ENCODE results near the gene HSF2BP.
"Not testable (repeated sequence)": the region's sequence is repeated elsewhere in the genome, so short reads cannot be mapped to it uniquely, and the experiment has no call there.

Gene HSF2BP

DNA sequence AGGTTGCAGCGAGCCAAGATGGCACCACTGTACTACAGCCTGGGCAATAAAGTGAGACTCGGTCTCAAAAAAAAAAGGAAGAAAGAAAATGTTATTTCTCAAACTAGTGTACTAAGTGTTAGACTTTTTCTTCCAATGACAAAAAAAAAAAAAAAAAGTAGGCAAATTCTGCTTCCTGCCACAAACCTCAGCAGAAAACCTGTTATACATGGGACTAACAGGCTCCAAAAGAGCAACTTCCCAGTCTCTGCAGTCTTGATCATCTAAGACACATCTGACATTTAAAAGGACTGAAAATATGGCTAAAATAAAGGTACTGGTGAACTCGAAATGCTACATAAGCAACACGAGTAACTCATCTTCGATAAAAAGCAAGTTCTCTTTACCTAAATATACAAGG lies 59.6 kb downstream of the HSF2BP start:
- no peak overlapping the region for H3K4me3 ChIP-seq (ENCODE audit: low read depth, low read length)

- H3K4me3 ChIP-seq (ENCODE audit: low read depth, low read length), result no peak overlapping the region
Measured at GRCh38 chr21:43598416-43599120, 60.7 kb downstream of the HSF2BP start.

DNA sequence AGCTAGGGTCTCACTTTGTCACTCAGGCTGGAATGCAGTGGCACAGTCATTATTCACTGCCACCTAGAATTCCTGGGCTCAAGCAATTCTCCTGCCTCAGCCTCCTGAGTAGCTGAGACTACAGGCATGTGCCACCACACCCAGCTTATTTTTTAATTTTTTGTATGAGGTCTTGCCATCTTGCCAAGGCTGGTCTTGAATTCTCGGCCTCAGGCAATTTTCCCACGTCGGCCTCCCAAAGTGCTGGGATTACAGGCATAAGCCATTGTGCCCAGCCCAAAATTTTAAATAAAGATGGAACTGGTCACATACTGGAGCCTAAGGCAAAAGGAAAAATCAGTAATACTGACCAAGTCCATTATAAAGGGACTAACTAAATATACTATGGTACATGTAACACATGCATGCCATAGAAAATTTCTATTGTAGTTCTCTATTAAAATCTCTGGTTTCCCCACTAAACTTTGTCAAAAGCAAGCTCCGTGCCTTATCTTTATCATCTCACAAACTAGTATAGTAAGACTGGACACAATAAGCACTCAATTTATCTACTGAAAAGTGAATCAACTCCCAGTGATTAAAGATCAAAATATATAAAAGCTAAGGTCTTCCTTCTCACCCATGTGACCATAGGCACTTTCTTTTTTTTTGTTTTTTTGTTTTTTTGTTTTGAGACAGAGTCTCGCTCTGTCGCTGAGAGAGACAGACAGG lies 61.6 kb downstream of the HSF2BP start:
- H3K4me3 ChIP-seq (ENCODE audit: low read depth, low read length), result no peak overlapping the region

- no peak overlapping the region for H3K4me3 ChIP-seq (ENCODE audit: low read depth, low read length)
Measured at GRCh38 chr21:43597052-43597451, 62.2 kb downstream of the HSF2BP start.

DNA sequence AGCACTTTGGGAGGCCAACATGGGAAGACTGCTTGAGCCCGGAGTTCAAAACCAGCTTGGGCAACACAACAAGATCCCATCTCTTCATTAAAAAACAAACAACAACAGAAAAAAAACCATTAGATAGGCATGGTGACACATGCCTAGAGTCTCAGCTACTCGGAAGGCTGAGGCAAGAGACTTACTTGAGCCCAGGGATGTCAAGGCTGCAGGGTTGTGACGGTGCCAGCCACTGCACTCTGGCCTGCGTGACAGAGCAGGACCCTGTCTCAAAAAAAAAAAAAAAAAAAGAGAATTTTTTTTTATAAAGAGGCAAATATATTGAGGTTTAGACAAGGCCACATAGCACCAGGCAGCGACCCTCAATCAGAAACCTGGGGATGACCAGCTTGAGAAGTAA lies 62.7 kb downstream of the HSF2BP start:
- H3K4me3 ChIP-seq (ENCODE audit: low read depth, low read length), result no peak overlapping the region

DNA sequence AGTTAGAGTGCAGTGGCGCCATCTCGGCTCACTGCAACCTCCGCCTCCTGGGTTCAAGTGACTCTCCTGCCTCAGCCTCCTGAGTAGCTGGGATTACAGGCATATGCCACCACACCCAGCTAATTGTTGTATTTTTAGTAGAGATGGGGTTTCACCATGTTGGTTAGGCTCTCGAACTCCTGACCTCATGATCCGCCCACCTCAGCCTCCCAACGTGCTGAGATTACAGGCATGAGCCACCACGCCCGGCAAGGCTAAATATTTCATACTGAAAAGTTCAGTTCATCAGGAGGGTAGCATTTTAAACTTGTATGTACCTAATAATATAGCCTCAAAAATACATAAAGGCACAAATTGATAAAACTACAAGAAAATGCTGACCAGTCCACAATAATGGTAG lies 63.5 kb downstream of the HSF2BP start:
- H3K4me3 ChIP-seq (ENCODE audit: low read depth, low read length), result not testable (repeated sequence)

DNA sequence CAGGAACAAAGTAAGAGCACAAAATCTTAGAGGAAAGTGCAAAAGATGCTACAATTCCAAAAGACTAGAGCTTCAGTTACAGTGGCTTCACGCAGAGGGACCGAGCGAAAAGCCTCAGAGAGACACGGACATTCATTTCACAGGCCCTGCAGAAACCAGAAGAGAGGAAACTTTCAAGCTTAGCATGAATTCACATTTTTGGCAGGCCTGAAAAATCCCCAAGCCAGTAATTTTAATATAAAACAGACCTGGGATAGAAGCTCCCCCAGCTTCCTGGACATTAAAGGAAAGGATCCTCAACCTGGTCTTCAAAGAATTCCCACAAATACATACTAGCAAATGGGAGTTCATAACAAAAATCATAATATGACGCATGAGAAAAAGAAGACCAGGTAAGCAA lies 66.2 kb downstream of the HSF2BP start:
- no peak overlapping the region for H3K4me3 ChIP-seq (ENCODE audit: low read depth, low read length)

DNA sequence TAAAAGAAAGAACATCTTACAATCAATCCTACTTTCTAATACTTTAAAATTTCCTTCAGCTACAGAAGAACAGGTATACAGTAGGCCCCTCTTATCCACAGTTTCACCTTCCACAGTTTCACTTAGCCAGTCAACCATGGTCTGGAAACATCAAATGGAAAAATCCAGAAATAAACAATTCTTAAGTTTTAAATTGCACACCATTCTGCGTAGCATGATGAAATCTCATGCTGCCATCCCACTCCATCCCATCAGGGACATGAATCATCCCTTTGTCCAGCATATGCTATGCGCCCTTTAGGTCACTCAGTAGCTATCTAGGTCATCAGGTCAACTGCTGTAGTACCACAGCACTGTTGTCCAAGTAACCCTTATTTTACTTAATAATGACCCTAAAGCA lies 67.7 kb downstream of the HSF2BP start:
- no peak overlapping the region for H3K4me3 ChIP-seq (ENCODE audit: low read depth, low read length)

GRCh38 chr21:43590194-43590593 lies 69.1 kb downstream of the HSF2BP start:
- H3K4me3 ChIP-seq (ENCODE audit: low read depth, low read length), result no peak overlapping the region

DNA sequence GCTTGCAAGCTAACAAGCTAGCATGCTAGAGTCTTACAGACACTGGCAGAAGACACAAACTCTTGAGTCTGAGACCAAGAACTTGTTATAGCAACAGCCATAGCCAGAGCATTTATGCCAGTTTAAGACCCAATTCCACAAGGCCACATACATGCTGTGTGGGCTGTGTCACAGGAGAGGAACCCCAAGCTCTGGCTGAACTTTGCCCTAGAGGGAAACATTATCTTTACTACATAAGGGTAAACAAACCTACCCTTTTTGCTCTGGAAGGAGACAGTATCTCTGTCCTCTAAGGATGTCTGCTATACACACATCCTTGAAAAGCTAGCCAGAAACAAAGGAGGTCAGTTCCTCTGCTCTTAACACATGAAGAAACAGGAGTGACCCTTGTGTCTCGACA lies 70.3 kb downstream of the HSF2BP start:
- no peak overlapping the region for H3K4me3 ChIP-seq (ENCODE audit: low read depth, low read length)

- H3K4me3 ChIP-seq (ENCODE audit: low read depth, low read length), result no peak overlapping the region
Measured at GRCh38 chr21:43585924-43586413, 73.3 kb downstream of the HSF2BP start.

- no peak overlapping the region for H3K4me3 ChIP-seq (ENCODE audit: low read depth, low read length)
Measured at GRCh38 chr21:43585514-43585913, 73.8 kb downstream of the HSF2BP start.

- no peak overlapping the region for H3K4me3 ChIP-seq (ENCODE audit: low read depth, low read length)
Measured at GRCh38 chr21:43581453-43581852, 77.8 kb downstream of the HSF2BP start.

- no peak overlapping the region for H3K4me3 ChIP-seq (ENCODE audit: low read depth, low read length)
Measured at GRCh38 chr21:43578677-43579303, 80.5 kb downstream of the HSF2BP start.

- H3K4me3 ChIP-seq (ENCODE audit: low read depth, low read length), result no peak overlapping the region
Measured at GRCh38 chr21:43575473-43575844, 83.8 kb downstream of the HSF2BP start.

- H3K4me3 ChIP-seq (ENCODE audit: low read depth, low read length), result no peak overlapping the region
Measured at GRCh38 chr21:43574741-43575472, 84.4 kb downstream of the HSF2BP start.

DNA sequence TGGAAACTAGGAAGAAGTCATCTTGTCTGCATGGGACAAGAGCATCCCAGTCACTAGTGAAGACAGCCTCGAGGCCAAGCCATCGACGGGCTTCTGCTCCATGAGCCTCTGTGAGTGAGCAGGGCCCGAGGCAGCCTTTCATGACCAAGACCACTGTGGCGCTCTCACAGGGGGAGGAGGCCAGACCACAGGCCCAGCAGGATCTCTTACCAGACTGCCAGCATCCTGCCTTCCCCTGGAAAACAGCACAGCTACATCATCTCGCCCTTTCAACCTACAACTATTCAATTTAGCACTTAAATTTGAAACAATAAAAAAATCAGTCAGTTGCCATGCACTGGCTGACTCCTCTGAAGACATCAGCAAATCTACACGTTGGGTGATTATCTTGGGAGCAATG lies 85.4 kb downstream of the HSF2BP start:
- no peak overlapping the region for H3K4me3 ChIP-seq (ENCODE audit: low read depth, low read length)

- H3K4me3 ChIP-seq (ENCODE audit: low read depth, low read length), result no peak overlapping the region
Measured at GRCh38 chr21:43572446-43572845, 86.8 kb downstream of the HSF2BP start.

- no peak overlapping the region for H3K4me3 ChIP-seq (ENCODE audit: low read depth, low read length)
Measured at GRCh38 chr21:43571976-43572375, 87.3 kb downstream of the HSF2BP start.

GRCh38 chr21:43570195-43570594 lies 89.1 kb downstream of the HSF2BP start:
- not testable (repeated sequence) for H3K4me3 ChIP-seq (ENCODE audit: low read depth, low read length)

DNA sequence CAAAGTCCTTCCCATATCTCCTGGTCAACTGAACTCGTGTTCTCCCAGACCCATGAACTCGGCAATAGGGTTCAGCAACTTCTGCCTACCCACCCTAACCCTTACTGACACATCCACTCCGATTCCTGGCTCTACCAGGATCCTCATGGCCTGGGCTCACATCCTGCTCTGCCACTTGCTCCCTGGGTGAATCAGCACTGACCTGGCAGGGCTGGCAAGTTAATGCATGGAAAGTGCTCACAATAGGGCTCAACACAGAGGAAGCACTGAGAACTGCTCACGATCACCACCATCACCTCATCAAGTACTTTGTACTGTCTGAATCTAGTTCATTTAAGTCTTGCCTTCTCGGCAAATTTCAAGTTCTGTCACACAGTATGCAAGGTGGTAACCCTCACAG lies 96.8 kb downstream of the HSF2BP start:
- not testable (repeated sequence) for H3K4me3 ChIP-seq (ENCODE audit: low read depth, low read length)

Measured in iPS-11a (cell line).